A549 treated with dexamethasone at 1 μM for 4 hours (cell line): ENCODE data around the gene CYP46A1. TPM values are rescaled to one million over a fixed set of nuclear protein-coding genes. Genes with fewer than 3 reads are reported as not detected.

Experiments
- total RNA-seq: library from RNA; stranded (reverse); fragments of 200-300 nt; extraction: Qiagen RNA extraction; gene quantifications from 5 replicates; pipeline ENCODE4 v1.2.3, GENCODE V29; 2022

The CYP46A1 gene
- 0.03 to 0.20 TPM (median 0.11 TPM) in 5 replicates for total RNA-seq

DNA sequence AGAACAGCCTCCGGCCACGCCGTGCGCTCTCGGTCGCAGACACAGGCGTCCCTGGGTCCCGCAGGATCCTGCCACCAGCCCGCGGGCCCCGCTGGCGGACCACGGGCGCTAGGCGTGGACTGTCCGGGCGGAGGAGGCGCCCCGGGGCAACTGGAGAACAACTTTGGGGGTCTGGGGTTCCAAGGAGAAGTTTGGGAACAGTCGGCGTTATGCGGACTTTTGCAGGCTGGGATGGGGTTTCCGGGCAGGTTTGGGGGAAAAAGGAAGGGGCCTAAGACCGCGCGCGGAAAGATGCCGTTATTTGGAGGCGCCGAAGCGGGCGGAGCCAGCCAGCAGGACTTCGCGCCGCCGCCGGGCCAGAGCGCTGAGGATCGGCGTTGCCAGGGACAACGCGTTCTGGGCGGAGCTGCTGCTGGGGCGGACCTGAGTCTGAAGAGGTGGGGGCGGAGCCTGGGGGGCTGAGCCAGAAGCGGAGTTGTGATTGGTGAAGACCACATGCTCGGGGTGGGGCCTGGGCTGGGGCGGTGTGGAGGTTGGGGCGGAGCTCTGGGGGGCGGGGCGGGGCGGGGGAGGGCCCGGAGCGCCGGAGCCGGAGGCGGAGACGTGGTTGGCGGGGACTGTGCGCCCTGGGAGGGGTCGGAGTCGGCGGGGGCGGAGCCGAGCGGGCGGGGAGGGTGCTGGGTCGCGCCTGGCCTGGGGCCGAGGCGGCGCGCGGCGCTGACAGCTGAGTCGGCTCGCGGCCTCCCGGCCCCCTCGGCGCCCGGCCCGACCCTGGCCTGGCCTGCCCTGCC lies at the start of gene CYP46A1:
TSS of gene CYP46A1 (plus strand) at position 680 of the 791 bp plus-strand sequence. CDS start 120 bp downstream, outside the sequence.

DNA sequence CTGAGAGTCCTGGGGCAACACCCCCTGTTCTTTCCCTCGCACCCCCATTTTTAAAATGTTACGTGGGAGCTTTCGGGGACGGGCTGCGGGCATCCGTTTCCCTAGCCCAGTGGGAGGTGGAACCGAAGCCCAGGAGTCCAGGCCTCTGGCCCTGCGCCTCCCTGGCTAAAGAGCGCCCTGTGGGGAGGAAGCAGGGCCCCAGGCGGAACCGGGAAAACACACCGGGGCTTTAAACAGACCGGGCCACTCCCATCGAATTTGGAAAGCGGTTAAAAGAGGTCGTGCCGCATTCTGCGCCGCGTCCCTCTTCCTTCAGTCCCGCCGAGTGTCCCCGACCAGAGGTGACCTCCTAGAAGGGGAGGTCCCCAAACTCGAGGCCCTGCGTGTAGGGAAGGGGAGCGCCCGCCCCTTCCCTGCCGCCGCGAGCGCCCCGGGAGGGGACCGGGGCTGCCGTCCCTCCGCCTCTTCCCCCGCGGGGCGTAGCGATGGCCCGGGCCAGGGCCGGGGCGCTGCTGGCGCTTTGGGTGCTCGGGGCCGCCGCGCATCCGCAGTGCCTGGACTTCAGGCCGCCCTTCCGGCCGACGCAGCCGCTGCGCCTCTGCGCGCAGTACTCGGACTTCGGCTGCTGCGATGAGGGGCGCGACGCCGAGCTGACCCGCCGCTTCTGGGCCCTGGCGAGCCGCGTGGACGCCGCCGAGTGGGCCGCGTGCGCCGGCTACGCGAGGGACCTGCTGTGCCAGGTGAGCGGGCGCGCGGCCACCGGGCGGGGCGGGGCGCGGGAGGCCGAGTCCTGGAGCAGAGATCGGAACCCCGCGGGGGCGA lies 39.2 kb upstream of the CYP46A1 start, which contains the start of gene HHIPL1:
TSS of gene HHIPL1 (plus strand) at position 407 of the 822 bp plus-strand sequence. CDS start at position 486, 79 bp downstream.

Other genes starting within 250 kb of the CYP46A1 start
- gene SETD3, start 203.4 kb upstream of the CYP46A1 start, total RNA-seq: 45.4 to 54.6 TPM (median 50.1 TPM) in 5 replicates
- gene CCNK, start 202.9 kb upstream of the CYP46A1 start, total RNA-seq: 55.3 to 62.2 TPM (median 55.8 TPM) in 5 replicates
- gene CCDC85C, start 80.1 kb upstream of the CYP46A1 start, total RNA-seq: 29.4 to 44.2 TPM (median 40.2 TPM) in 5 replicates
- 0.09 to 0.34 TPM (median 0.31 TPM) in 5 replicates for gene HHIPL1, start 39.2 kb upstream of the CYP46A1 start, total RNA-seq
- 30.7 to 38.3 TPM (median 35.4 TPM) in 5 replicates for gene EML1, start 109.1 kb downstream of the CYP46A1 start, total RNA-seq